ENCODE data around the gene RAI14.

The RAI14 gene

DNA sequence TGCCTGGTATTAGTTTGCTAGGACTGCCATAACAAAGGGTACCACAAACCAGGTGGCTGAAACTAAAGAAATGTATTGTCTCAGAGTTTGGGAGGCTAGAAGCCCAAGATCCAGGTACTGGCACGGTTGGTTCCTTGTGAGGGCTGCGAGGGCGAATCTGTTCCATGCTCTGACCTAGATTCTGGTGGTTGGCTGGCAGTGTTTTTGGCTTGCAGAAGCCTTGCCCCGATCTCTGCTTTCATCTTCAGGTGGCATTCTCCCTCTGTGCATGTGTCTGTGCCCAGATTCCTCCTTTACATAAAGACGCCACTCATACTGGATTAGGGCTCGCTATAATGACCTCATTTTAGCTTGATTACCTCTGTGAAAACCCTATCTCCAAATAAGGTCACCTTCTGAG lies 36.7 kb downstream of the RAI14 start:
- TF ChIP-seq, protein P1, sequence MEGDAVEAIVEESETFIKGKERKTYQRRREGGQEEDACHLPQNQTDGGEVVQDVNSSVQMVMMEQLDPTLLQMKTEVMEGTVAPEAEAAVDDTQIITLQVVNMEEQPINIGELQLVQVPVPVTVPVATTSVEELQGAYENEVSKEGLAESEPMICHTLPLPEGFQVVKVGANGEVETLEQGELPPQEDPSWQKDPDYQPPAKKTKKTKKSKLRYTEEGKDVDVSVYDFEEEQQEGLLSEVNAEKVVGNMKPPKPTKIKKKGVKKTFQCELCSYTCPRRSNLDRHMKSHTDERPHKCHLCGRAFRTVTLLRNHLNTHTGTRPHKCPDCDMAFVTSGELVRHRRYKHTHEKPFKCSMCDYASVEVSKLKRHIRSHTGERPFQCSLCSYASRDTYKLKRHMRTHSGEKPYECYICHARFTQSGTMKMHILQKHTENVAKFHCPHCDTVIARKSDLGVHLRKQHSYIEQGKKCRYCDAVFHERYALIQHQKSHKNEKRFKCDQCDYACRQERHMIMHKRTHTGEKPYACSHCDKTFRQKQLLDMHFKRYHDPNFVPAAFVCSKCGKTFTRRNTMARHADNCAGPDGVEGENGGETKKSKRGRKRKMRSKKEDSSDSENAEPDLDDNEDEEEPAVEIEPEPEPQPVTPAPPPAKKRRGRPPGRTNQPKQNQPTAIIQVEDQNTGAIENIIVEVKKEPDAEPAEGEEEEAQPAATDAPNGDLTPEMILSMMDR (IDR thresholded peaks at IDR 0.05) = no peak
- no peak for TF ChIP-seq ZFX (IDR thresholded peaks at IDR 0.05; ENCODE audit: borderline replicate concordance)
- H3K27ac ChIP-seq = no peak overlapping the region

DNA sequence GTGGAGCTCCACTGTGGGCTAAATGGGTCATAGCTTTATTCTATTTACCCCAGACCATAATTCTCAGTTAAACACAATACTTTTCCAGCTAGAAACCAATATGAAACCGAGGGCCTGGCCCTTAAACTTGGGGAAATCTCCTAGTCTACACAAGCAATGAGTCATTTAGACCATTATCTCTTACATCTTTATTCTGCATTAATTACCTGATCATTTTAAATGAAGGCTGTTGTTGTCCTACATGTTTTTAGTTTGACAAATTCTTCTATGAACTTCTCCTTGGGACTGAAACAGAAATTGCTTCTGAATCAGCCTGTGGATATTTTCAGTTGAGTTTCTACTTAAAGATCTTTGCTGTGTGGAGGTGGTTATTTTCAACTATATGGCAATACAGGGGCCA lies 37.9 kb downstream of the RAI14 start:
- H3K27ac ChIP-seq = no peak overlapping the region
- TF ChIP-seq, protein P1 (IDR thresholded peaks at IDR 0.05) = no peak
- TF ChIP-seq ZFX (IDR thresholded peaks at IDR 0.05; ENCODE audit: borderline replicate concordance) = no peak

DNA sequence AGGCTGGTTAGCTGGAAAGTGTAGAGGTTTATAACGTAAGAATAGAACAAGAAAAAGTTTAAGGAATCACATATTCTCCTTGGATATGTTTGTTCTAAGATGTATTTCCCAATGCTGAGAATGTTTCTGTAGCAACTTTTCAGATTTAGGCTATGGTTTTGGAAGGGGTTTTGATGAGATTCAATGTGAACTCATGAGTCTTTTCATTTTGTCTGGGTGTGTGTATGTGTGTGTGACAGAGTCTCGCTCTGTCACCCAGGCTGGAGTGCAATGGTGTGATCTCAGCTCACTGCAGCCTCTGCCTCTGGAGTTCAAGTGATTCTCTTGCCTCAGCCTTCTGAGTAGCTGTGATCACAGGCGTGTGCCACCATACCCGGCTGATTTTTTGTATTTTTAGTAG lies 38.6 kb downstream of the RAI14 start:
- TF ChIP-seq ZFX (IDR thresholded peaks at IDR 0.05; ENCODE audit: borderline replicate concordance) = no peak
- TF ChIP-seq, protein P1 (IDR thresholded peaks at IDR 0.05) = no peak
- no peak overlapping the region for H3K27ac ChIP-seq

DNA sequence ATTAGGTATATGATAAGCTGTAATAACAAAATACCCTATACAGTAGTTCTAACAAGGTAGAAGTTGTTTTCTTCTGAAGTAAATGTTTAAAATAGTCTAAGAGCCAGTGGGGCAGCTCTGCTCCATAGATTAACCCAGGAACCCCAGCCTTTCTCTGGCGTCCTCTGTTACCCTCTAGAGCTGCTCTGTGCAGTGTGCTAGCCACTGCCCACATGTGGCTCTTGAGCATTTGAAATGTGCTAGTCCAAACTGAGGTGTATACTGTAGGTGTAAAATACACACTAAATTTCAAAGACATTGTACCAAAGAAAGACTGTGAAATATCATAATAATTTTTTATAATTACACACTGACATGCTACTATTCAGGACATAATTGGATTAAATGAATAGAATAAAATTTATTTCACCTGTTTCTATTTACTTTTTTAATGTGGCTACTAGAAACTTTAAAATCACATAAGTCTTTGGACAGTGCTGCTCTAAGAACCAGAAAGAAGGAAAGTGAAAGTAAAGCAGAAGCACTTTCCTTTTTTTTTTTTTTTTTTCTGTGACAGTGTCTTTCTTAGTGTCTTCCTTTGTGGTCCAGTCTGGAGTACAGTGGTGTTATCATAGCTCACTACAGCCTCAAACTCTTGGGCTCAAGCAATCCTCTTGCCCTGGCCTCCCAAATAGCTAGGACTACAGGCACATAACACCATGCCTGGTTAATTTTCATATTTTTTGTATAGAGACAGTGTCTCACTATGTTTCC lies 39.3 kb downstream of the RAI14 start:
- TF ChIP-seq, protein P1 (IDR thresholded peaks at IDR 0.05) = no peak
- TF ChIP-seq ZFX (IDR thresholded peaks at IDR 0.05; ENCODE audit: borderline replicate concordance) = no peak
- no peak overlapping the region for H3K27ac ChIP-seq

DNA sequence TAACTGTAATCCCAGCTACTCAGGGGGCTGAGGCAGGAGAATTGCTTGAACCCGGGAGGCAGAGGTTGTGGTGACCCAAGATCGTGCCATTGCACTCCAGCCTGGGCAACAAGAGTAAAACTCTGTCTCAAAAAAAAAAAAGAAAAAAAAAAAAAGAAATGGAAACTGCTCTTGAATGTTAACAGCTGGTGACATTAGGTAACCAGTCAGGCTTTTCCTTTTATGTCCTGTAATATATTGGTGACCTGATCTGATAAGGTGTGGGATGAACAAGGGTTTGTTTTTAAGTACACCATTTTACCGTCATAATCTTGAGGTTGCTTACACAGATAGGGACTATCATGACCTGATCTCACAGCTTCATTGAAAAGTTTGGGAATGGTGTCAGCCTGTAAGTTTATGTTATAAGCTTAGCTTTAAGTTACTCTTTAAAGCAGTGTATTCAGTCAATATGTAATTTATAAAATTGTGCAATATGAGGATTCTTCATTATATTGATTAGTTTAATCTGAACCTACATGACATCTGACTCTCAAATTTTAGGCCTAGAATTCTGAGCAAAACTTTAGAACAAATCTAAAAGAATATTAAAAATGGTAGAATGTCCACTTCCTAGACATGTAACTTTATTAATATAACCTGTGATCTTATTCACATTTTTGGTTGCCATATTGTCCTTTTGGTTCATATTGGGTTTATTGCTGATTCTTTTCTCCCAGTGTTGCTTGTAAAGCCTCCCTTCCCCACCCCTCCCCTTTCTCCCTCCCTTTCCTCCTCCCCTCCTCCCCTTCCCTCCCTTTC lies 41.4 kb downstream of the RAI14 start:
- no peak overlapping the region for H3K27ac ChIP-seq
- TF ChIP-seq ZFX (IDR thresholded peaks at IDR 0.05; ENCODE audit: borderline replicate concordance) = no peak
- TF ChIP-seq, protein P1 (IDR thresholded peaks at IDR 0.05) = no peak

DNA sequence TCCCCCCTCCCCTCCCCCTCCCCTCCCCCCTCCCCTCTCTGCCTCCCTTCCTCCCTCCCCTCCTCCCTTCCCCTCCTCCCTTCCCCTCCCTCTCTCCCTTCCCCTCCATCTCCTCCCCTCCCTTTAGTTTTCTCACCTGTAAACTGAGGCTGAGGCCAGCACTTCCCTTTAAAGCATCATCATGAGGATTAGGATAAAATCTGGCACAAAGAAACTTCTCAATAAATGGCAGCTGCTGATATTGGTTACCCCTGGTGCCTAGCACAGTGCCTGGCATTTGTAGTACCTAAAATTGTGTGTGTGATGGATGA lies 41.9 kb downstream of the RAI14 start:
- TF ChIP-seq, protein P1 (IDR thresholded peaks at IDR 0.05) = no peak
- TF ChIP-seq ZFX (IDR thresholded peaks at IDR 0.05; ENCODE audit: borderline replicate concordance) = no peak
- no peak overlapping the region for H3K27ac ChIP-seq

DNA sequence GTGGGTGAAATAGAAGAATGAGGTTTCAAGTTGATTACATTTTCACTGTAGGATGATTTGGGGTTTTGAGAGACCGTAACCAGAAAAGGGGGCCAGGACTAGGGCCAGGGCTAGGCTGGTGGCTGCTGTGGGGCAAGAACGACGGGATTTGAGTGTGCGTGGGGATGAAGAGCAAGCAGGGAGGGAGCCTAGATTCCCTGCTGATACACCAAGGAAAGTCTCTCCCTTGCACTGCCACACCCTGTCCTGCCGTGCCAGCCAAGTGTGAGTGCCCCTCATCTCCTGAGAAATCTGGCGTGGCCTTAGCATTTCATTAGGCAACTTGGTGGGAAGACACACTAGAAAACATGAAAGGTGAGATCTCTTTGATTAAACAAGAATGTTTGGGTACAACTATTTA lies 42.6 kb downstream of the RAI14 start:
- no peak overlapping the region for H3K27ac ChIP-seq
- TF ChIP-seq ZFX (IDR thresholded peaks at IDR 0.05; ENCODE audit: borderline replicate concordance) = no peak
- TF ChIP-seq, protein P1 (IDR thresholded peaks at IDR 0.05) = no peak
